Mesenchymal stem cell (in vitro differentiated cells and primary cell): Measurements from ENCODE around the gene TFR2.
A peak's percentile ranks its signal among the peaks of the same experiment; 100 is the strongest.

ENCODE experiments used
- DNase-seq: peaks from one replicate; pipeline ENCODE4 v3.0.0-alpha.2; 2013
- H2AFZ ChIP-seq: one replicate; pipeline ENCODE4 v1.6.1; 2013; ENCODE audit warnings: low read depth, mild to moderate bottlenecking, control low read depth, inconsistent platforms, low read length, moderate library complexity
- H2AK5ac ChIP-seq: 2 replicates; pipeline ENCODE4 v1.6.1; 2013; ENCODE audit warnings: low read length, moderate library complexity, mild to moderate bottlenecking, inconsistent platforms; ENCODE audit not compliant: severe bottlenecking
- H2BK120ac ChIP-seq: one replicate; pipeline ENCODE4 v1.6.1; 2013; ENCODE audit warnings: low read depth, mild to moderate bottlenecking, inconsistent platforms, low read length, moderate library complexity
- H2BK12ac ChIP-seq, 2 experiments: one replicate each; pipeline ENCODE4 v1.6.1; 2013; ENCODE audit warnings: inconsistent platforms in 2 of 2, low read length in 2 of 2, mild to moderate bottlenecking in 2 of 2, moderate library complexity in 2 of 2, control low read depth in 1 of 2
- H2BK15ac ChIP-seq: one replicate; pipeline ENCODE4 v1.6.1; 2013; ENCODE audit warnings: mild to moderate bottlenecking, low read depth, inconsistent platforms; ENCODE audit not compliant: poor library complexity, severe bottlenecking
- H2BK5ac ChIP-seq: 2 replicates; pipeline ENCODE4 v1.6.1; 2013; ENCODE audit warnings: low read depth, mild to moderate bottlenecking, low read length, control low read depth, inconsistent platforms; ENCODE audit not compliant: poor library complexity, severe bottlenecking
- H3K14ac ChIP-seq, 2 experiments: one replicate each; pipeline ENCODE4 v1.6.1; 2013; ENCODE audit warnings: inconsistent platforms in 2 of 2, low read length in 2 of 2, control low read depth in 1 of 2, mild to moderate bottlenecking in 1 of 2, moderate library complexity in 1 of 2
- H3K18ac ChIP-seq, 2 experiments: one replicate each; pipeline ENCODE4 v1.6.1; 2013; ENCODE audit warnings: inconsistent platforms in 2 of 2, low read length in 2 of 2, control low read depth in 1 of 2, low read depth in 1 of 2, mild to moderate bottlenecking in 1 of 2
- H3K23ac ChIP-seq, 2 experiments: one replicate each; pipeline ENCODE4 v1.6.1; 2013; ENCODE audit warnings: inconsistent platforms in 2 of 2, low read length in 2 of 2, mild to moderate bottlenecking in 2 of 2, moderate library complexity in 2 of 2, control low read depth in 1 of 2
- H3K27ac ChIP-seq: 2 replicates; pipeline ENCODE4 v1.5.1; 2013; ENCODE audit warnings: mild to moderate bottlenecking, moderate library complexity, low read length, control low read depth, inconsistent platforms; ENCODE audit not compliant: poor library complexity, severe bottlenecking
- H3K27me3 ChIP-seq, 2 experiments: 2 replicates each; pipeline versions ENCODE4 v1.6.1 to v1.7.0; 2013; ENCODE audit warnings: low read length in 2 of 2, mild to moderate bottlenecking in 2 of 2, moderate library complexity in 2 of 2, control low read depth in 1 of 2, inconsistent platforms in 1 of 2; ENCODE audit not compliant: control insufficient read depth in 1 of 2, insufficient read depth in 1 of 2
- H3K36me3 ChIP-seq, 2 experiments: 2 replicates each; pipeline versions ENCODE4 v1.6.1 to v1.7.0; 2013; ENCODE audit warnings: low read length in 2 of 2, control low read depth in 1 of 2, inconsistent platforms in 1 of 2, low read depth in 1 of 2, mild to moderate bottlenecking in 1 of 2; ENCODE audit not compliant: insufficient read depth in 2 of 2, control insufficient read depth in 1 of 2
- H3K4ac ChIP-seq, 2 experiments: one replicate each; pipeline ENCODE4 v1.6.1; 2013; ENCODE audit warnings: inconsistent platforms in 2 of 2, low read length in 2 of 2, mild to moderate bottlenecking in 2 of 2, moderate library complexity in 2 of 2, control low read depth in 1 of 2, low read depth in 1 of 2
- H3K4me1 ChIP-seq: 2 replicates; pipeline ENCODE4 v1.6.1; 2013; ENCODE audit warnings: low read depth, low read length, control low read depth; ENCODE audit not compliant: control insufficient read depth, insufficient read depth
- H3K4me2 ChIP-seq: 2 replicates; pipeline ENCODE4 v1.6.1; 2013; ENCODE audit warnings: low read length, mild to moderate bottlenecking, inconsistent platforms; ENCODE audit not compliant: poor library complexity, severe bottlenecking
- H3K4me3 ChIP-seq, 2 experiments: 2 replicates each; pipeline versions ENCODE4 v1.5.1 to v1.7.0; 2013; ENCODE audit warnings: low read length in 2 of 2, mild to moderate bottlenecking in 2 of 2, control low read depth in 1 of 2, low read depth in 1 of 2; ENCODE audit not compliant: insufficient read depth in 1 of 2
- H3K79me1 ChIP-seq: replicated peaks from 2 replicates; pipeline ENCODE4 v1.6.1; 2013; ENCODE audit warnings: mild to moderate bottlenecking, control low read depth, low read length, inconsistent platforms; ENCODE audit not compliant: poor library complexity, severe bottlenecking
- H3K9ac ChIP-seq: 2 replicates; pipeline ENCODE4 v1.7.0; 2013; ENCODE audit warnings: mild to moderate bottlenecking, low read length, moderate library complexity
- H3K9me3 ChIP-seq: 2 replicates; pipeline ENCODE4 v1.7.0; 2013; ENCODE audit warnings: mild to moderate bottlenecking, low read length; ENCODE audit not compliant: control insufficient read depth
- H4K8ac ChIP-seq: one replicate; pipeline ENCODE4 v1.6.1; 2013; ENCODE audit warnings: inconsistent platforms, mild to moderate bottlenecking, low read length, moderate library complexity
- H4K91ac ChIP-seq: one replicate; pipeline ENCODE4 v1.6.1; 2013; ENCODE audit warnings: mild to moderate bottlenecking, low read length, inconsistent platforms
- WGBS: methylation state at CpG from one replicate; pipeline ENCODE4 v1.1.7; 2013; ENCODE audit warnings: mixed read lengths; 5-methylcytosine and 5-hydroxymethylcytosine counted together

TFR2 gene

GRCh38 chr7:100674411-100675104, 33.2 kb upstream of the TFR2 start:
- H2AFZ ChIP-seq, result no peak overlapping the region
- H3K27me3 ChIP-seq, result no peaks in the 10 kb centered on the region
- H3K4me3 ChIP-seq, result peak overlapping the region; percentile 82 to 89
- H2BK120ac ChIP-seq, result peak overlapping the region; percentile 96
- H3K9ac ChIP-seq, result peak overlapping the region; percentile 96
- no peaks in the 10 kb centered on the region for H3K9me3 ChIP-seq
- H3K4ac ChIP-seq, result peak overlapping the region; percentile 78 to 89
- peak overlapping the region; percentile 81 for H4K91ac ChIP-seq
- peak overlapping the region in 1 of 2 experiments; percentile 85 for H3K23ac ChIP-seq
- H3K4me2 ChIP-seq, result peak overlapping the region; percentile 84
- H4K8ac ChIP-seq, result peak overlapping the region; percentile 3
- no peak overlapping the region for H2AK5ac ChIP-seq
- peak overlapping the region; percentile 37 for H3K27ac ChIP-seq
- under 1% methylated on average over 40 of the region's 43 CpGs for WGBS
- H3K14ac ChIP-seq, result peak overlapping the region; percentile 30 to 82
- H2BK12ac ChIP-seq, result peak overlapping the region in 1 of 2 experiments; percentile 75
- peak overlapping the region; percentile 49 for H2BK5ac ChIP-seq
- H2BK15ac ChIP-seq, result no peak overlapping the region
- H3K4me1 ChIP-seq, result peaks cover 10% of the 10 kb centered on the region
- H3K18ac ChIP-seq, result peak overlapping the region; percentile 71 to 85
- H3K79me1 ChIP-seq, result peaks cover 16% of the 10 kb centered on the region
- peak; percentile 34 for DNase-seq
- H3K36me3 ChIP-seq, result peaks cover 30 to 33% of the 10 kb centered on the region in 2 experiments

GRCh38 chr7:100673942-100674410, 32.6 kb upstream of the TFR2 start:
- Histone ChIP-seq H3K4me2 (peak overlapping the region; percentile 84), H3K9ac (peak overlapping the region; percentile 96), H3K9me3 (no peaks in the 10 kb centered on the region), H2BK5ac (peak overlapping the region; percentile 91), H3K23ac (peak overlapping the region in 1 of 2 experiments; percentile 85), H4K91ac (peak overlapping the region; percentile 95), H2AFZ (no peak overlapping the region), H3K36me3 (peaks cover 26 to 28% of the 10 kb centered on the region in 2 experiments), H2BK120ac (peak overlapping the region; percentile 96), H3K18ac (peak overlapping the region; percentile 85 to 93), H2BK12ac (peak overlapping the region in 1 of 2 experiments; percentile 17), H3K27me3 (no peaks in the 10 kb centered on the region), H3K4me1 (peaks cover 10% of the 10 kb centered on the region), H3K14ac (peak overlapping the region; percentile 82 to 95), H2AK5ac (no peak overlapping the region), H3K79me1 (peaks cover 11% of the 10 kb centered on the region), H3K4me3 (peak overlapping the region; percentile 82 to 89), H2BK15ac (peak overlapping the region; percentile 60), H3K27ac (peak overlapping the region; percentile 81), H4K8ac (peak overlapping the region; percentile 87), H3K4ac (peak overlapping the region; percentile 95)
- DNase-seq, result no peak
- 0% methylated on average over 30 of the region's 34 CpGs for WGBS

- peak within 1 kb of the TSS; percentile 82 to 95 for H3K14ac ChIP-seq
These were observed 32.1 kb upstream of the TFR2 start, which contains the start of gene GNB2 for GRCh38 chr7:100673302-100673941. Gene GNB2 (plus strand): TSS chr7:100673740. CDS start chr7:100676266, 2,526 bp downstream.

More at GRCh38 chr7:100673302-100673941, 32.1 kb upstream of the TFR2 start, which contains the start of gene GNB2:
- Histone ChIP-seq H3K9ac (peak within 1 kb of the TSS; percentile 99), H2BK15ac (peak within 1 kb of the TSS; percentile 60), H3K27ac (peak within 1 kb of the TSS; percentile 99), H3K36me3 (peaks cover 21 to 22% of the 10 kb centered on the region in 2 experiments), H3K4me2 (peak within 1 kb of the TSS; percentile 88), H3K23ac (peak within 1 kb of the TSS in 1 of 2 experiments; percentile 85), H3K27me3 (no peaks in the 10 kb centered on the region), H2AK5ac (no peak within 1 kb of the TSS), H3K9me3 (no peaks in the 10 kb centered on the region), H2BK5ac (peak within 1 kb of the TSS; percentile 98), H4K91ac (peak within 1 kb of the TSS; percentile 98), H2BK12ac (peak within 1 kb of the TSS; percentile 75 to 83), H2AFZ (no peak within 1 kb of the TSS), H3K4me3 (peak within 1 kb of the TSS; percentile 82 to 89), H3K18ac (peak within 1 kb of the TSS; percentile 85 to 97), H3K4me1 (peaks cover 10% of the 10 kb centered on the region), H3K4ac (peak within 1 kb of the TSS; percentile 95 to 98), H3K79me1 (peaks cover 8% of the 10 kb centered on the region), H4K8ac (peak within 1 kb of the TSS; percentile 99), H2BK120ac (peak within 1 kb of the TSS; percentile 96)
- DNase-seq, result peak; percentile 99
- WGBS, result under 1% methylated on average over 38 of the region's 65 CpGs
